HG03135 (cell line): ENCODE results near the gene ADGRF1.

Source experiments
- ATAC-seq: cut with Tn5 transposase; IDR thresholded peaks from one replicate; pipeline ENCODE4 v1.9.1; 2021; ENCODE audit warnings: mild to moderate bottlenecking, moderate library complexity; ENCODE audit not compliant: unreplicated experiment

The ADGRF1 gene

GRCh38 chr6:46985943-46986342, 56.2 kb downstream of the ADGRF1 start:
- ATAC-seq, result no peak

- no peak for ATAC-seq
Measured at GRCh38 chr6:46983007-46983411, 59.1 kb downstream of the ADGRF1 start.

- no peak for ATAC-seq
Measured at GRCh38 chr6:46979206-46979605, 62.9 kb downstream of the ADGRF1 start.

- ATAC-seq, result no peak
Measured at GRCh38 chr6:46974786-46975185, 67.3 kb downstream of the ADGRF1 start.

- ATAC-seq, result no peak
Measured at GRCh38 chr6:46973029-46973428, 69.1 kb downstream of the ADGRF1 start.

GRCh38 chr6:46972531-46972930, 69.6 kb downstream of the ADGRF1 start:
- ATAC-seq, result no peak

GRCh38 chr6:46969206-46969605, 72.9 kb downstream of the ADGRF1 start:
- no peak for ATAC-seq

GRCh38 chr6:46967826-46968349, 74.2 kb downstream of the ADGRF1 start:
- no peak for ATAC-seq

GRCh38 chr6:46964716-46965519, 77.2 kb downstream of the ADGRF1 start:
- ATAC-seq, result no peak

GRCh38 chr6:46963626-46964025, 78.5 kb downstream of the ADGRF1 start:
- no peak for ATAC-seq

GRCh38 chr6:46963039-46963438, 79.1 kb downstream of the ADGRF1 start:
- ATAC-seq, result no peak

- no peak for ATAC-seq
Measured at GRCh38 chr6:46961711-46962110, 80.4 kb downstream of the ADGRF1 start.

GRCh38 chr6:46961232-46961631, 80.9 kb downstream of the ADGRF1 start:
- ATAC-seq, result no peak

GRCh38 chr6:46959419-46959818, 82.7 kb downstream of the ADGRF1 start:
- no peak for ATAC-seq

GRCh38 chr6:46956409-46956808, 85.7 kb downstream of the ADGRF1 start:
- no peak for ATAC-seq

GRCh38 chr6:46954837-46955451, 87.2 kb downstream of the ADGRF1 start:
- ATAC-seq, result no peak

- ATAC-seq, result no peak
Measured at GRCh38 chr6:46953921-46954320, 88.2 kb downstream of the ADGRF1 start.

- ATAC-seq, result no peak
Measured at GRCh38 chr6:46949632-46950280, 92.4 kb downstream of the ADGRF1 start.

- ATAC-seq, result no peak
Measured at GRCh38 chr6:46948699-46949098, 93.4 kb downstream of the ADGRF1 start.
